ENCODE measurements around the gene HIKESHI.

HIKESHI gene

GRCh38 chr11:86374586-86374985 is 72.5 kb downstream of the HIKESHI start, which contains the start of gene CCDC81:
Gene CCDC81, plus strand, starts transcription at chr11:86374887. Its CDS starts 277 bp downstream, at chr11:86375164.
- no peak for DNase-seq (ENCODE audit: low spot score)

- DNase-seq (ENCODE audit: low spot score): no peak
Observed at GRCh38 chr11:86377972-86378371, 75.9 kb downstream of the HIKESHI start.

GRCh38 chr11:86380295-86381059 is 78.4 kb downstream of the HIKESHI start:
- DNase-seq (ENCODE audit: low spot score): no peak

GRCh38 chr11:86383041-86383955 is 81.3 kb downstream of the HIKESHI start:
- no peak for DNase-seq (ENCODE audit: low spot score)

GRCh38 chr11:86386283-86386682 is 84.2 kb downstream of the HIKESHI start:
- DNase-seq (ENCODE audit: low spot score): no peak

GRCh38 chr11:86386746-86387145 is 84.7 kb downstream of the HIKESHI start:
- no peak for DNase-seq (ENCODE audit: low spot score)

GRCh38 chr11:86388198-86388597 is 86.2 kb downstream of the HIKESHI start:
- DNase-seq (ENCODE audit: low spot score): no peak

GRCh38 chr11:86390487-86390886 is 88.4 kb downstream of the HIKESHI start:
- DNase-seq (ENCODE audit: low spot score): peak; percentile 55

GRCh38 chr11:86395061-86395551 is 93.1 kb downstream of the HIKESHI start:
- no peak for DNase-seq (ENCODE audit: low spot score)

All from kidney capillary endothelial cell (primary cell).